HG03045 (cell line): ENCODE measurements around the gene IL17REL.

Experiments used
- ATAC-seq: cut with Tn5 transposase; IDR thresholded peaks from one replicate; pipeline ENCODE4 v1.9.1; 2021; ENCODE audit warnings: mild to moderate bottlenecking, moderate library complexity; ENCODE audit not compliant: unreplicated experiment

The IL17REL gene

DNA sequence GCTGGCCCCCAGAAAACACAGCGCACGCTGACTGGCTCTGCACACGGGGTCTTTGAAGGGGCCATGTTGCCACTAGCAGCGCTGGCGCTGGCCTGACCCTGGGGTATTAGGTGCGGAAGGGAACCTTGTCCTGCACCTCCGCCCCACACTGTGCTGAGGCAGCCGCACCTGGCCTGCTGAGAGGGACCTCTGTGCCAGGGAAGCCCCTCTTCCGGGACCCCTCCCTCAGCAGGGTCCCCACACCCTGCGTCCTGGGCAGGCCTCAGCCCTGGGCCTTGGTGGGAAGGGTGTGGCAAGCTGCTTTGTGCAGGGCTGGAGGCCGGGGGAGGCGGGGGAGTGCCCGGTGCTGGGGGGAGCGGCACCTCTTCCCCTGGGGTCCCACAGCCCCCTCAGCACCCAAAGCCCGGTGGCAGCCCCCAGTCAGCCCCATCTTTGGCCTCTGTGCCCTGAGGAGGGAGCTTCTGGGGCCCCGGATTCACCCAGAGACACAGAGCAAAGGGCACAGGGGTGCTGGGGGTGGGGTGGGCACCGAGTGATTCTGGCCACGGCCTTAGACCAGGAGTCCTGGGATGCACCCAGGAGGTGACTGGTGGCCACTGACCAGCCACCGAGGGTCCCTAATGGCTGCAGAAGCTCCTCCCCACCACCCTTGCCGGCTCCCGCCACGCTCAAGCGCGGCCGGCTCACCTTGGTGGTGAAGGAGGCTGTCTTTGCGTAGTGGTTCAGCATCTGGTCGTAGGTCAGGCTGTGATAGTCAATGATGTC, 34.1 kb upstream of the IL17REL start:
- ATAC-seq, result no peak

DNA sequence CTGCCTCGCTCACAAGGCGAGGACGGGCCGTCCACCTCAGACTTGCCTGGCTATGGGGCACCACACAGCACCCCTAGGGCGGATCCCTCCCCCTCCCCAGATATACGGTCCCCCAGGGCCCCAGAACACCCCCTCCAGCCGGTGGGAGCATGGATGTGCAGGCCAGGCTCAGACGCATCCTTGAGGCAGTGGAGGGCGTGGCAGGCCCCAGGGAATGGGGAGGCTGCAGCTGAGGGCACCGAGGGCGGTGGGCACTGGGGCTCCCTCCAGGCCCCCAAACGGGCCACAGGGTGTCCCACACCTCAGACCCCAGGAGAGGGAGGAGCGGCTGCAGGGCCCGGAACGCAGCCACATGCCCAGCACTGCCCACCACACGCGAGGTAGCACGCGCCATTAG, 33.5 kb upstream of the IL17REL start:
- ATAC-seq, result no peak

DNA sequence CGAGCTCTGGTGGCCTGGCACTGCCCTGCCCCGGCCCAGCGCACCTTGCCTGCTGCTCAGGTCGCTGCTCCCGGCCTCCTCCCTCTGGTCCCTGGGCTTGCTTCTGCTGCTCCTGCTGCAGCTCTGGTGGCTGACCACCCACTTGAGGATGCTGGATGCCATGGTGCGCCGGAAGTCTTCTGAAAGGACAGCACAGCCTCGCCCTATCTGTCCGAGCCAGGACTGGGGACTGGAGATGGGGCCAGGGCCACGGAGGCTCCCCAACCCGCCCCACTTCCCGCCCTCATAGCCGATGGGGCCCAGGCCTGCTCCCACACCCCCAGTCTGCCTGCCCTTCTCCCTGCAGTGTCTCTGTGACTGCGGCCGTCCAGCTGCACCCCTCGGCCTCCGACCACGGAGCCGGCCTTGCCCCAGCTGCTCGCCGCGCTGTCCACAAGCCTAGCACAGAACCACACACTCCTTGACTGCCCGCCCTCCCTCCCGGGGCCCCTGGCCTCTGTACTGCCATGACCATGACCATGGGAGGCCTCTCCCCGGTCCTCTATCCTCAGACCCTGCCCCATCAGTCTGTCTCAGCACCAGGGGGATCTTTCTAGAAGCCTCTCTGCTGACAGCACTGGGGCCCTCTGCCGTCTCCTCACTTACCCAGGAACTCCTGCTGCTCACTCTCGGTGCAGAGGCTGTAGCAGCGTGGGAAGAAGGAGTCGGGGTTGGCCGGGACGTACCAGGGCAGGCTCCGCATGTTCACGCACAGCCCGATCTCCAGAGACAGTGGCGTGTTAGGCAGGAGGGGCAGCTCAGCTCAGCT, 32.9 kb upstream of the IL17REL start:
- ATAC-seq, result no peak

GRCh38 chr22:50044485-50045118, 32.0 kb upstream of the IL17REL start:
- no peak for ATAC-seq

- no peak for ATAC-seq
Observed at GRCh38 chr22:50041361-50042065, 28.9 kb upstream of the IL17REL start.

DNA sequence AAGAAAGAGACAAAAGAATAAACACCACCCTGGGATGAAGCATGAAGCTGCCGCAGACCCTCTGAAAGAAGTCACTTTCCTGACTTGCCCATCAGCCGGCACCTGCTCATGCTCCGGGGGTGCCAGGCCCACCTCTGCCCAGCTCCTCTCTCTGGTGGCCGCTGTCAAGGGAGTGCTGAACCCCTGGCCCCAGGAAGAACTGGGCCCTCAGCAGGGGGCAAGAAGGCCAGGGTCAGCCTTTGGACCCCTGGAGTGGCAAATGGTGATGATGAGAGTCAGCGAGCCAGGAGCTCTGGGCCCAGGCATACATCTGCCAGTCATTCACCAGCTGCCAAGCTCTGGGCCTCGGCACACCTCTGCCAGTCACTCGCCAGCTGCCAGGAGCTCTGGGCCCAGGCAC, 28.2 kb upstream of the IL17REL start:
- ATAC-seq, result no peak

GRCh38 chr22:50039669-50040443, 27.3 kb upstream of the IL17REL start:
- ATAC-seq, result no peak

- ATAC-seq, result no peak
Observed at GRCh38 chr22:50035976-50036724, 23.6 kb upstream of the IL17REL start.

DNA sequence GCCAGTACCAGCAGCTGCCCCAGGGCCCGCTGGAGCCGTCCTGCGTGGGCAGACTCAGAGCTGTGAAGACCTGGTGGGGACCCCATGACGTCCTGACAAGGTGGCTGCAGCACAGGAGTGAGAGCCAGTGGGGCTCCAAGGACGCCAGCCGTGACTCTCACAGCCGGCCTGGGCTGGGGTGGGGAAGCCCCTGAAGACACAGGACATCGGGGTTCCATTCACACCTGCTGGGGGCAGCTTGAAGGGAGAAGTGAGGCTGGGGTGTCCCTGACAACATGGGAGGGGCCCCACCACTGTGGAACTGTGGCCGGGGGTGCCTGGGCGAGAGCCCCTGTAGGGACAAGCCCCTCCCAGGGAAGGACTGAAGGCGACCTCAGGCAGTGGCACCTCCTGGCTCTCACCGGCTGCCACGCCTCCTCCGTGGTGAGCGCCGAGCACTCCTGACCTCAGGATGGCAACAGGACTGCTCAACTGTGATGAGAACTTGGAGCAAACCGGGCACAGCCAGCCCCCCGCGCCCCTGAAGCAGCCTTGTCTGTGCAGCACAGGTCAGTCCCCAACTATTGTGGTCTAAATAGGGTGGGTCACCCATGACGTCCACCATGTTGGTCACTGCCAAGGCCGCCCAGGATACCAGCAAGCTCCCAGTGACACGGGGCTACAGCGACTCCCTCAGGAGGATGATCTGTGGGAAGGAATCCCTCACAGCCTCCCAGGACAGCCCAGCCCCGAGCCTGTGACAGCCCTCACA, 22.7 kb upstream of the IL17REL start:
- ATAC-seq, result no peak

DNA sequence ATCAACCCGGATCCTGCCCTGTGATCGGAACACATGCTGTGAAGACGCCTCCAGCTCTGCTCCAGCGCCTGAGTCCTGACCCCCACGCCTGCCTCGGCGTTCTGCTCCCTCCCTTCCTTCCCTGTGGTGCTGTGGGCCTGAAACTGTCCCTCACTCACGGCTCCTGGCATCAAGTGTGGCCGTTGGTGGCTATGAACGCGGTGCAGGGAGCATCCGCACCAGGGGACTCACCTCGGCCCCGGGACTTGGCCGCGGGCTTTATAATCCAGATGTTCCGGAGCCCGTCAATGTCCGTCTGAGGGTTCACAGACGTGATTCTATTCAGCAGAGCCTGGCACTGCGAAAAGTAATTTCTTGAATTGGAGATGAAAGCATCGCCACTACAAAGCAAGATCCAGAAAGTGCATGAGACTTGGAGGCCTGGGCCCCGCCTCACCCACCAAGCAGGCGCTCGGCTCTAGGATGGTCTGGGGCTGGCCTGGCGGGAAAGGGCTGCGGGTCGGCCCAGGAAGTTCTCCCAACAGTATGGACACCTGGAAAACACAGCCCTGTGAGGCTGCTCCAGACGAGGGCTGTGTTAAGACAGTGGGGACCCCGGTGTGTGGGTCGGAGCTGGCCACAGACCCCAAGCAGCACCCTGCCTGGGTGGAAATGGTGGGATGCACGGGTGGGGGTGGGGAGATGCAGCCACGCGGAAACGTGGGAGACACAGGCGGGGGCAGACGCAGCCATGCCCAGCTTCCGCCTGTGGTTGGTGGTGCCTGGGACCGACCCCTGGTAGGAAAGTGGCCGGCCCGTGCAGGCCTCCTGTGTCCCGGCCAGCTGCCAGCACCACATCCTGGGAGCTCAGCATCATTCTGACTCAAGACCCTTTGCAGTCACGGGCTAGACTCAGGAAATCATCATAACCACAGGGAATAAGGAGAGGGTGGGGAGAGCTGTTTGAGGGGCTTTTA, 21.8 kb upstream of the IL17REL start:
- ATAC-seq, result no peak

DNA sequence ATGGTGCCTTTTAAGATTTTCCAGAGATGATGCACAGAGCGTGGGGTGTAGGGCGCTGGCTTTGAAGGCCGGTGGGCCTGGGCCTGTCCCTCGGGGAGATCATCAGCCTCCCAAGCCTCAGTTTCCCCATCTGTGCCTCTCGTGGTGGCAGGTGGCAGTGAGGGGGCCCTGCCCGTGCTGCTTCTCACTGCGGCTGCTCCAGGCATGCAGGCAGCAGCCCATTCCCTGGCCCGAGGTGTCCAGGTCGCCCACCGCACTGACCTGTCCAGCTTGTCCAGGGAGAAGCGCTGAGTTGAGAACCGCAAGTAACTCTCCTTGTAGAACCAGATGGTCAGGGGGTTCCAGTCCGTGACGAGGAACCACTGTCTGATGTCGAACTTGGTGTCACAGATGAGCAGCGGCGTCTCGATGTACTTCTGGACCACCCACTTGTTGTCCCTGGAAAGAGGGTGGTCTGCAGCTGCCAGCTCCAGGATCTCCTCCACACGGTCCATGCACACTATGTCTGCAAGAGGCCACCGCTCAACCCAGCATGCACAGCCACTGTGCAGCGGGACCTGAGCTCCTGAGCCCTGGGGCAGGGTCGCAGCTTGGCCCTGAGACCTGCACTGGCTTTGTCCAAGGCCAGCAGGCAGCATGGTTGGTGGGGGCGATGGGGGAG, 20.5 kb upstream of the IL17REL start:
- no peak for ATAC-seq

DNA sequence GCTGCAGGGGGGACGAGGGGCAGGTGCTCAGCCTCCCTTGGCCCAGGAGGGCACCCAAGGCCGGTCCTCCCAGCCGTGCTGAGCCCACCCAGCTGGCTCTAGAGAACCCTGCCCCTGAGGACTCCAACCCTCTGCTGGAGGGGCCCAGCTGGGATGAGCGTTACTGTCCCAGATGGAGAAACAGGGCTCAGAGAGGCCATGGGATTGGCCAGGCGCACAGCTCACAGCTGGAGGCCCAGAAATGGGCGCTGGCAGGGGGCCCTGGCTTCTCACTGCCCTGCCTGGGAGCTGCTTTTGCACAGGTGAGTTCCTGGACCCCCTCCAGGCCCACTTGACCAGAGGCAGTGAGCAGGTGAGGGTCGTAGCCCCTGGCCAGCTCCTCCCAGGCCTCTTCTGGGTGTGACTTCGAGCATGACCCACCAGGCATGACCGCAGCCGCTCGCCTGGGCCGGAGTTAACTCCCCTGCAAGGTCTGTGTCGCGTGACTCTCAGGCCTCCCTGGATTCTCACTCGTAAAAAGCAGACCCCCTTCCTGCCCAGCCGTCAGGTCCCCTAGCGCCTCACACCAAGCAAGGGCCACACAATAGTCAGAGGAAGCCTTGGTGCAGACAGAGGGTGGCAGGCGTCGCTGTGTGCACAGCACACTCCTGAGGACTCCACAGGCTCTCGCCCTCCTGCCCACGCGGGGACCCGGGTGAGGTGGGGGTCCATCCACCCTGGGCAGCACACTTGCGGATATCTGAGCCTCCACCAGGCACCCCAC, 19.7 kb upstream of the IL17REL start:
- no peak for ATAC-seq

GRCh38 chr22:50031189-50032091, 18.9 kb upstream of the IL17REL start:
- no peak for ATAC-seq

- no peak for ATAC-seq
Observed at GRCh38 chr22:50030297-50031188, 18.0 kb upstream of the IL17REL start.
